Activated CD8-positive, alpha-beta T cell treated with anti-CD3 and anti-CD28 coated beads for 36 hours (primary cell): Measurements from ENCODE around the gene TMEM38B. TPM values are rescaled to one million over a fixed set of nuclear protein-coding genes. Genes with fewer than 3 reads are reported as not detected.

Experiments
- ATAC-seq: fragments of 200-7000 bp; cut with Tn5 transposase; one replicate; pipeline ENCODE4 v1.10.0; 2021; ENCODE audit warnings: mild to moderate bottlenecking, moderate library complexity
- CTCF ChIA-PET: fragments of 350-600 bp; sonication (Branson Sonifier 250); formaldehyde crosslinking; loops from one replicate; lab custom pipeline; 2021; ENCODE audit warnings: antibody characterized with exemption; lab: Charles Lee
- POLR2A ChIA-PET: fragments of 350-600 bp; sonication (Branson Sonifier 250); formaldehyde crosslinking; loops from one replicate; lab custom pipeline; 2021; ENCODE audit warnings: antibody characterized with exemption; lab: Charles Lee
- DNase-seq: peaks from one replicate; pipeline ENCODE4 v3.0.0-alpha.2; 2020
- H3K27ac Mint-ChIP-seq: one replicate; pipeline ENCODE4 v1.8.0; 2021; ENCODE audit warnings: mild to moderate bottlenecking, mixed read lengths
- H3K27me3 Mint-ChIP-seq: one replicate; pipeline ENCODE4 v1.8.0; 2021; ENCODE audit warnings: mixed read lengths
- H3K36me3 Mint-ChIP-seq: one replicate; pipeline ENCODE4 v1.8.0; 2021; ENCODE audit warnings: low read depth, mixed read lengths
- H3K4me1 Mint-ChIP-seq: one replicate; pipeline ENCODE4 v1.8.0; 2021; ENCODE audit warnings: low read depth, mixed read lengths
- H3K4me3 Mint-ChIP-seq: one replicate; pipeline ENCODE4 v1.8.0; 2021; ENCODE audit warnings: mild to moderate bottlenecking, moderate library complexity, mixed read lengths
- H3K9me3 Mint-ChIP-seq: one replicate; pipeline ENCODE4 v1.8.0; 2021; ENCODE audit warnings: mixed read lengths
- CTCF ChIP-seq: fragments of 200-600 bp; IDR thresholded peaks from one replicate; pipeline ENCODE4 v1.8.0; 2022; ENCODE audit warnings: antibody characterized with exemption, mild to moderate bottlenecking
- intact Hi-C: fragments of 100-400 bp; cut with micrococcal nuclease; formaldehyde crosslinking; loops from one replicate; pipeline ENCODE4 v1.10.0; 2022
- total RNA-seq, 2 experiments: library from RNA; stranded (reverse); gene quantifications; one replicate each; pipeline ENCODE4 v1.2.3, GENCODE V29; 2021

Gene TMEM38B
- total RNA-seq, 2 experiments from 2014 or later, result 8.2 to 11.3 TPM

- no peak for TF ChIP-seq CTCF
- CTCF ChIA-PET, result interaction anchor here (0.8 kb wide), 1 partner anchor 12 kb away, joined by 4 read pairs; no protein-coding TSS in a partner anchor
- H3K4me1 Mint-ChIP-seq, result no peaks in the 10 kb centered on the region
- ATAC-seq (no peak), DNase-seq (no peak)
- no peak overlapping the region for H3K27ac Mint-ChIP-seq
- intact Hi-C loops, result no loop called here
- POLR2A ChIA-PET, result no interaction called here
- H3K4me3 Mint-ChIP-seq, result no peak overlapping the region
- H3K36me3 Mint-ChIP-seq, result no peaks in the 10 kb centered on the region
- H3K27me3 Mint-ChIP-seq, result no peaks in the 10 kb centered on the region
- H3K9me3 Mint-ChIP-seq, result no peaks in the 10 kb centered on the region
These were observed 14.9 kb upstream of the TMEM38B start for GRCh38 chr9:105679257-105680022.

- no peak for TF ChIP-seq CTCF
- DNase-seq (no peak), ATAC-seq (no peak)
- H3K4me1 Mint-ChIP-seq, result no peaks in the 10 kb centered on the region
- no peaks in the 10 kb centered on the region for H3K27me3 Mint-ChIP-seq
- no peaks in the 10 kb centered on the region for H3K9me3 Mint-ChIP-seq
- no peak overlapping the region for H3K27ac Mint-ChIP-seq
- POLR2A ChIA-PET, result no interaction called here
- CTCF ChIA-PET, result no interaction called here
- H3K4me3 Mint-ChIP-seq, result no peak overlapping the region
- intact Hi-C loops, result no loop called here
- H3K36me3 Mint-ChIP-seq, result no peaks in the 10 kb centered on the region
These were observed 13.0 kb upstream of the TMEM38B start for GRCh38 chr9:105681313-105681712.

GRCh38 chr9:105681724-105682123 is 12.6 kb upstream of the TMEM38B start:
- ATAC-seq (no peak), DNase-seq (no peak)
- no peaks in the 10 kb centered on the region for H3K9me3 Mint-ChIP-seq
- ChIA-PET CTCF (no interaction called here), POLR2A (no interaction called here)
- intact Hi-C loops, result no loop called here
- TF ChIP-seq CTCF, result no peak
- H3K36me3 Mint-ChIP-seq, result no peaks in the 10 kb centered on the region
- H3K27me3 Mint-ChIP-seq, result no peaks in the 10 kb centered on the region
- H3K4me1 Mint-ChIP-seq, result no peaks in the 10 kb centered on the region
- H3K27ac Mint-ChIP-seq, result no peak overlapping the region
- no peak overlapping the region for H3K4me3 Mint-ChIP-seq

GRCh38 chr9:105683688-105684275 is 10.6 kb upstream of the TMEM38B start:
- no peaks in the 10 kb centered on the region for H3K4me1 Mint-ChIP-seq
- ChIA-PET POLR2A (no interaction called here), CTCF (no interaction called here)
- no peak overlapping the region for H3K27ac Mint-ChIP-seq
- intact Hi-C loops, result no loop called here
- H3K36me3 Mint-ChIP-seq, result no peaks in the 10 kb centered on the region
- no peak for TF ChIP-seq CTCF
- no peak overlapping the region for H3K4me3 Mint-ChIP-seq
- no peaks in the 10 kb centered on the region for H3K9me3 Mint-ChIP-seq
- ATAC-seq (no peak), DNase-seq (no peak)
- H3K27me3 Mint-ChIP-seq, result no peaks in the 10 kb centered on the region

- ATAC-seq (no peak), DNase-seq (no peak)
- CTCF ChIA-PET, result no interaction called here
- intact Hi-C loops, result no loop called here
- peaks cover 7% of the 10 kb centered on the region for H3K27me3 Mint-ChIP-seq
- POLR2A ChIA-PET, result no interaction called here
- H3K4me3 Mint-ChIP-seq, result no peak overlapping the region
- no peaks in the 10 kb centered on the region for H3K9me3 Mint-ChIP-seq
- no peaks in the 10 kb centered on the region for H3K4me1 Mint-ChIP-seq
- no peak overlapping the region for H3K27ac Mint-ChIP-seq
- no peaks in the 10 kb centered on the region for H3K36me3 Mint-ChIP-seq
- TF ChIP-seq CTCF, result no peak
These were observed 7.4 kb upstream of the TMEM38B start for GRCh38 chr9:105686936-105687335.
